ENCODE measurements around the gene CUTC. TPM values are rescaled to one million over a fixed set of nuclear protein-coding genes. Genes with fewer than 3 reads are reported as not detected.

Gene CUTC
- total RNA-seq, 1 donor from 2014 or later: 13.0 TPM

DNA sequence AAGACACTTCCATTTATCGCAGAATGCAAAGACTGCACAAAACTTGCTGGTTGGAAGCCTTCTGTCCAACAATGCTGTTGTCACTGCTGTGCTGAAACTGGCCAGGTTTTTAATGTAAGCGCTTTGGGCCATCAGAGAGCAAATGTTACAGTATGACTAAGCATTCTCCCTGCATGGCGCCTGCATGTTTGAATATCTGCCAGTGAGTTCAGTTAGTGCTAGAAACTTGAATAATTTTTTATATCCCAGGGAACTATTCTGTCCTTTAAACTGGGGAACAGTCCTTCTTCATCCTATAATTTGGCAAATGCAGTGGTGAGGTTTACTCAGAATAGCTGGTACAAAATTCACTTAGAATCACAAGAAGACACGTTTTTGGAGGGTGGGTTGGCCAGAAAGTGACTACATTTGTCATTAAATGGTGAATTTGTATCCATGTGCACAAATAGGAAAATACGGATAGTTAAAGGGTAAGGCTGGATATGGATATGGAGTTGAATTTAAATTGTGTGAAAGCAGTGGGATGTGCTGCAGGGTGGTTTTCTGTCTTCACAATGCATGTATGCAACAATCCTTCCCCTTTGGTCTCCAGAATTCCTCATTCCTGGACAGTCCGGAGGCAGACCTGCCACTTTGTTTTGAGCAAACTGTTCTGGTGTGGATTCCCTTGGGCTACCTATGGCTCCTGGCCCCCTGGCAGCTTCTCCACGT lies 52.1 kb downstream of the CUTC start:
- no peaks in the 10 kb centered on the region for H3K27me3 Mint-ChIP-seq

DNA sequence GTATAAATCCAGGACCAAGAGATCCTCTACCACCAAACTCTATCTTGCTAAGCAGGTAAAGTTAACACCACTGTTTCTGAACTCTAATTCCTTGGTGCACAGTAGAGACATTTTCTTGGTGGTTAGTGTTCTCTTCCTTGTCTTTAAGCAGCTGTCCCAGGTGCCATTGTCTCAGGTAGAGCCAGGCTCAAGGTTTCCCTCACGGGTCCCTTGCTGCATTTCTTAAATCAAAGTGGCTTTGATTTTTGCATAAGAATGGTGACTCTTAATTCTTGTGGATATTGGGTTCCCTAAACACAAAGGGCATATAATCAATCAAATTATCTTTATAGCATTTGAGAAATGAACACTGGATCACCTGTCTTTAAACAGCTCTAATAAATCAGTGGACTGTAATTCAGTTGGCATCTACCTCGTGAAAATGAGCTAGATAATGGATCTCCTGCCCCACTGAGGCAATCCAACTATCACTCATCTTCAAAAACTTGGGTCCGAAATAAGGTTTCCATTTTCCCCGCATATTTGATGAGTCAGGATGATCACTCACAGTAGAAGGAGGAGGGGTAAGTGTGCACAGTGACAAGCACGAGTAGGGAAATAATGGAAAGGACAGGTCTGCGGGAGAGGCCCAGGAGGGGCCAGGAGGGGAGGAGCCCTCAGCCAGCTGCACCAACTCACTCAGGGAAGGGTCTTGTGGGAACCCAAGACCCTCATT lies 52.9 kb downstream of the CUTC start:
- DNase-seq (ENCODE audit: low spot score, unreplicated experiment): no peak
- Mint-ChIP-seq H3K9me3 (ENCODE audit: low read depth) (peaks cover 3% of the 10 kb centered on the region), H3K4me1 (ENCODE audit: low read depth) (peaks cover 2% of the 10 kb centered on the region), H3K4me3 (ENCODE audit: low read depth) (no peak overlapping the region), H3K27ac (no peak overlapping the region), H3K27me3 (no peaks in the 10 kb centered on the region), H3K36me3 (ENCODE audit: insufficient read depth) (no peaks in the 10 kb centered on the region)
- TF ChIP-seq, protein P1, sequence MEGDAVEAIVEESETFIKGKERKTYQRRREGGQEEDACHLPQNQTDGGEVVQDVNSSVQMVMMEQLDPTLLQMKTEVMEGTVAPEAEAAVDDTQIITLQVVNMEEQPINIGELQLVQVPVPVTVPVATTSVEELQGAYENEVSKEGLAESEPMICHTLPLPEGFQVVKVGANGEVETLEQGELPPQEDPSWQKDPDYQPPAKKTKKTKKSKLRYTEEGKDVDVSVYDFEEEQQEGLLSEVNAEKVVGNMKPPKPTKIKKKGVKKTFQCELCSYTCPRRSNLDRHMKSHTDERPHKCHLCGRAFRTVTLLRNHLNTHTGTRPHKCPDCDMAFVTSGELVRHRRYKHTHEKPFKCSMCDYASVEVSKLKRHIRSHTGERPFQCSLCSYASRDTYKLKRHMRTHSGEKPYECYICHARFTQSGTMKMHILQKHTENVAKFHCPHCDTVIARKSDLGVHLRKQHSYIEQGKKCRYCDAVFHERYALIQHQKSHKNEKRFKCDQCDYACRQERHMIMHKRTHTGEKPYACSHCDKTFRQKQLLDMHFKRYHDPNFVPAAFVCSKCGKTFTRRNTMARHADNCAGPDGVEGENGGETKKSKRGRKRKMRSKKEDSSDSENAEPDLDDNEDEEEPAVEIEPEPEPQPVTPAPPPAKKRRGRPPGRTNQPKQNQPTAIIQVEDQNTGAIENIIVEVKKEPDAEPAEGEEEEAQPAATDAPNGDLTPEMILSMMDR (IDR thresholded peaks at IDR 0.05; ENCODE audit: unreplicated experiment): no peak

More for the DNA sequence above, 52.1 kb downstream of the CUTC start:
- no peak overlapping the region for H3K4me3 Mint-ChIP-seq (ENCODE audit: low read depth)
- H3K36me3 Mint-ChIP-seq (ENCODE audit: insufficient read depth): no peaks in the 10 kb centered on the region
- no peak overlapping the region for H3K27ac Mint-ChIP-seq
- TF ChIP-seq, protein P1 (IDR thresholded peaks at IDR 0.05; ENCODE audit: unreplicated experiment): no peak
- H3K9me3 Mint-ChIP-seq (ENCODE audit: low read depth): peaks cover 3% of the 10 kb centered on the region
- H3K4me1 Mint-ChIP-seq (ENCODE audit: low read depth): peaks cover 2% of the 10 kb centered on the region
- DNase-seq (ENCODE audit: low spot score, unreplicated experiment): no peak

DNA sequence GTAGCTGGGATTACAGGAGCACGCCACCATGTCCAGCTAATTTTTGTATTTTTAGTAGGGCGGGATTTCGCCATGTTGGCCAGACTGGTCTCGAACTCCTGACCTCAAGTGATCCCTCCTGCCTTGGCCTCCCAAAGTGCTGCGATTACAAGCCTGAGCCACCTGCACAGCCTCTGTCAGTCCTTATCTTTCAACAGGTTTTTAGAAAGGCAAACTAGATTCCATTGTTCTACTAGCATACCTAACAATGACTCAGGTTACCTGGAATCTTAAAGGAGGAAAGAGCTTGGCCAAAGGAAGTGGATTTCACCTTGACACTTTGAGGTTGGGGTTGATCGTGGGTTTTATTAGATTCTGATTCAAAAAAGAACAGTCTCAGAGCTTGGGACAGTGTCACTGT lies 53.6 kb downstream of the CUTC start:
- Mint-ChIP-seq H3K27me3 (no peaks in the 10 kb centered on the region), H3K4me1 (ENCODE audit: low read depth) (no peaks in the 10 kb centered on the region), H3K9me3 (ENCODE audit: low read depth) (peaks cover 3% of the 10 kb centered on the region), H3K27ac (no peak overlapping the region), H3K36me3 (ENCODE audit: insufficient read depth) (no peaks in the 10 kb centered on the region), H3K4me3 (ENCODE audit: low read depth) (no peak overlapping the region)
- TF ChIP-seq, protein P1 (IDR thresholded peaks at IDR 0.05; ENCODE audit: unreplicated experiment): no peak
- DNase-seq (ENCODE audit: low spot score, unreplicated experiment): no peak

DNA sequence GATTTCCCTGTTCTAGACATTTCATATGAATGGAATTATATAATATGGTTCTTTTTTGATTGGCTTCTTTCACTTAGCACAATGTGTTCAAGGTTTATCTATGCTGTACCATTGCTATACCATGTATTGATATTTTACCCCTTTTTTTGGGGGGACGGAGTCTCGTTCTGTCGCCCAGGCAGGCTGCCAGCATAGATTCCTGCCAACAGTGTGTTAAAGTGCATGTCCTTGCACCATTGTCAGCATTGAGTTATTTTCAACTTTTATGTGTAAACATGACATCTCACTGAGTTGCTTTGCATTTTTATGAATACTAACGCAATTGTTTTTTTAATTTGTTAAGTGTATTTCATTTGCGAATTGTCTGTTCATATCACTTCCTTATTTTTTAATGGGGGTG lies 55.3 kb downstream of the CUTC start:
- H3K4me3 Mint-ChIP-seq (ENCODE audit: low read depth): no peak overlapping the region
- no peaks in the 10 kb centered on the region for H3K4me1 Mint-ChIP-seq (ENCODE audit: low read depth)
- H3K9me3 Mint-ChIP-seq (ENCODE audit: low read depth): peaks cover 3% of the 10 kb centered on the region
- no peak for DNase-seq (ENCODE audit: low spot score, unreplicated experiment)
- no peak overlapping the region for H3K27ac Mint-ChIP-seq
- TF ChIP-seq, protein P1 (IDR thresholded peaks at IDR 0.05; ENCODE audit: unreplicated experiment): no peak
- H3K27me3 Mint-ChIP-seq: no peaks in the 10 kb centered on the region
- H3K36me3 Mint-ChIP-seq (ENCODE audit: insufficient read depth): no peaks in the 10 kb centered on the region

DNA sequence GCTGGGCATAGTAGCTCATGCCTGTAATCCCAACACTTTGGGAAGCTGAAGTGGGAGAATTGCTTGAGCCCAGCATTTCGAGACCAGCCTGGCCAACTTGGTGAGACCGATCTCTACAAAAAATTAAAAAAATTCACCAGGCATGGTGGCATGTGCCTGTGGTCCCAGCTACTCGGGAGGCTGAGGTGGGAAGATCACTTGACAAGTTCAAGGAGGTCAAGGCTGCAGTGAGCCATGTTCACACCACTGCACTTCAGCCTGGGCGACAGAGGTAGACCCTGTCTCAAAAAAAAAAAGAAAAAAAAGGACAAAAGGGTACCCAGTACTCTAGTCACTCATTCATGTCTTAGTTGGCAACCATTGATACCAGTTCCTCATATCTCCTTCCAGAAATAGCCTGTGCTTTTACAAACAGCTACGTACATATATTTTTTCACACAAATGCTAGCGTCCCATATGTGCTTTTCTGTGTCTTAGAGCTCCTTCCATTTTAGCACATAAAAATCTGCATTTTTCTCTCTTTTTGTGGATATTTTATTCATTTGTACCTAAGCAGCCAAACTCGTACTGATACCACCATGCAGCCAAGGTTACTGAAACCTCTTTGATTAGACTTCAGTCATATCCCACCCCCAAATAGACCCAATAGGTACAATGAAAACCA lies 55.9 kb downstream of the CUTC start:
- Mint-ChIP-seq H3K27me3 (no peaks in the 10 kb centered on the region), H3K4me1 (ENCODE audit: low read depth) (no peaks in the 10 kb centered on the region)
- TF ChIP-seq, protein P1 (IDR thresholded peaks at IDR 0.05; ENCODE audit: unreplicated experiment): no peak

More for the DNA sequence above, 55.9 kb downstream of the CUTC start:
- H3K36me3 Mint-ChIP-seq (ENCODE audit: insufficient read depth): no peaks in the 10 kb centered on the region
- no peak overlapping the region for H3K27ac Mint-ChIP-seq
- no peak for DNase-seq (ENCODE audit: low spot score, unreplicated experiment)
- H3K9me3 Mint-ChIP-seq (ENCODE audit: low read depth): peaks cover 3% of the 10 kb centered on the region
- no peak overlapping the region for H3K4me3 Mint-ChIP-seq (ENCODE audit: low read depth)
